Measurements from ENCODE around the gene CYP4F8.

The CYP4F8 gene

DNA sequence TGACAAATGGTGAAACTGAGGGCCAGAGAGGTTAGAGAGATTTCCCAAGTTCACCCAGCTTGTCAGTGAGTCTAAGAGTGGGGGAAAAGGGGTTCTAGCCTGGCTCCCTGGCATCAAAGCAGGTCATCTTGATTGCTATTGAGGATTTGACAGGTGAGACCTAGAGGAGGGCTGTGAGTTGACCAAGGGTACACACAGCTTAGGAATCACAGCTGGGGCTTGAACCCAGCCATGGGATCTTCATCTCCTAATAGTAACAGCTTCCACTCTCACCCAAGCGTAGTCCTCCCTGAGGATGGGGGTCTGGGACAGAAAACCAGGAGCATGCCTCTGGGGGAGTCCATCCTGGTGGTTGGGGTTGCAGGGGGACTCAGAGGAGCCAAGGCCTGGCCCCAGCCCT is 6.8 kb downstream of the CYP4F8 start:
- no peak overlapping the region for H3K4me3 ChIP-seq (ENCODE audit: low read depth, low read length)
- DNase-seq (ENCODE audit: low read depth), result no peak
- no peak for TF ChIP-seq POLR2A (IDR thresholded peaks at IDR 0.05; ENCODE audit: extremely low read depth, insufficient read length)
- TF ChIP-seq, protein P1, sequence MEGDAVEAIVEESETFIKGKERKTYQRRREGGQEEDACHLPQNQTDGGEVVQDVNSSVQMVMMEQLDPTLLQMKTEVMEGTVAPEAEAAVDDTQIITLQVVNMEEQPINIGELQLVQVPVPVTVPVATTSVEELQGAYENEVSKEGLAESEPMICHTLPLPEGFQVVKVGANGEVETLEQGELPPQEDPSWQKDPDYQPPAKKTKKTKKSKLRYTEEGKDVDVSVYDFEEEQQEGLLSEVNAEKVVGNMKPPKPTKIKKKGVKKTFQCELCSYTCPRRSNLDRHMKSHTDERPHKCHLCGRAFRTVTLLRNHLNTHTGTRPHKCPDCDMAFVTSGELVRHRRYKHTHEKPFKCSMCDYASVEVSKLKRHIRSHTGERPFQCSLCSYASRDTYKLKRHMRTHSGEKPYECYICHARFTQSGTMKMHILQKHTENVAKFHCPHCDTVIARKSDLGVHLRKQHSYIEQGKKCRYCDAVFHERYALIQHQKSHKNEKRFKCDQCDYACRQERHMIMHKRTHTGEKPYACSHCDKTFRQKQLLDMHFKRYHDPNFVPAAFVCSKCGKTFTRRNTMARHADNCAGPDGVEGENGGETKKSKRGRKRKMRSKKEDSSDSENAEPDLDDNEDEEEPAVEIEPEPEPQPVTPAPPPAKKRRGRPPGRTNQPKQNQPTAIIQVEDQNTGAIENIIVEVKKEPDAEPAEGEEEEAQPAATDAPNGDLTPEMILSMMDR (IDR thresholded peaks at IDR 0.05; ENCODE audit: low read depth, low read length), result no peak
- no peak for TF ChIP-seq MYC (IDR thresholded peaks at IDR 0.05; ENCODE audit: low read depth, low read length)
- TF ChIP-seq, protein P2, sequence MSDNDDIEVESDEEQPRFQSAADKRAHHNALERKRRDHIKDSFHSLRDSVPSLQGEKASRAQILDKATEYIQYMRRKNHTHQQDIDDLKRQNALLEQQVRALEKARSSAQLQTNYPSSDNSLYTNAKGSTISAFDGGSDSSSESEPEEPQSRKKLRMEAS (IDR thresholded peaks at IDR 0.05; ENCODE audit: low read depth, low read length), result no peak

DNA sequence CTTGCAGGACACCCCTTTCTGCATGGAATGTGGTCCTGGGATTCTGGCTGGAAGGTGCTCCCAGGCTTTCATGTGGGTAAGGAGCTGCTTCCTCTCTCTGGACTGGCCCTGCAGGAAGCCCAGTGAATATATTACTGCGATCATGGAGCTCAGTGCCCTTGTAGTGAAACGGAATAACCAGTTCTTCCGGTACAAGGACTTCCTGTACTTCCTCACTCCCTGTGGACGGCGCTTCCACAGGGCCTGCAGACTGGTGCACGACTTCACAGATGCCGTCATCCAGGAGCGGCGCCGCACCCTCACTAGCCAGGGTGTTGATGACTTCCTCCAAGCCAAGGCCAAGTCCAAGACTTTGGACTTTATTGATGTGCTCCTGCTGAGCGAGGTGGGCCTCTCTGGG is 8.0 kb downstream of the CYP4F8 start:
- TF ChIP-seq, protein P1 (IDR thresholded peaks at IDR 0.05; ENCODE audit: low read depth, low read length), result no peak
- TF ChIP-seq, protein P2 (IDR thresholded peaks at IDR 0.05; ENCODE audit: low read depth, low read length), result no peak
- TF ChIP-seq POLR2A (IDR thresholded peaks at IDR 0.05; ENCODE audit: extremely low read depth, insufficient read length), result no peak
- no peak for TF ChIP-seq MYC (IDR thresholded peaks at IDR 0.05; ENCODE audit: low read depth, low read length)
- DNase-seq (ENCODE audit: low read depth), result no peak
- H3K4me3 ChIP-seq (ENCODE audit: low read depth, low read length), result no peak overlapping the region

- H3K4me3 ChIP-seq (ENCODE audit: low read depth, low read length), result no peak overlapping the region
- DNase-seq (ENCODE audit: low read depth), result peak; percentile 48
- TF ChIP-seq POLR2A (IDR thresholded peaks at IDR 0.05; ENCODE audit: extremely low read depth, insufficient read length) (no peak), MYC (IDR thresholded peaks at IDR 0.05; ENCODE audit: low read depth, low read length) (no peak)
- TF ChIP-seq, protein P2 (IDR thresholded peaks at IDR 0.05; ENCODE audit: low read depth, low read length), result no peak
- TF ChIP-seq, protein P1 (IDR thresholded peaks at IDR 0.05; ENCODE audit: low read depth, low read length), result no peak
Observed at GRCh38 chr19:15623711-15624318, 8.8 kb downstream of the CYP4F8 start.

- TF ChIP-seq, protein P1 (IDR thresholded peaks at IDR 0.05; ENCODE audit: low read depth, low read length), result no peak
- TF ChIP-seq MYC (IDR thresholded peaks at IDR 0.05; ENCODE audit: low read depth, low read length) (no peak), POLR2A (IDR thresholded peaks at IDR 0.05; ENCODE audit: extremely low read depth, insufficient read length) (no peak)
- TF ChIP-seq, protein P2 (IDR thresholded peaks at IDR 0.05; ENCODE audit: low read depth, low read length), result no peak
- H3K4me3 ChIP-seq (ENCODE audit: low read depth, low read length), result no peak overlapping the region
- DNase-seq (ENCODE audit: low read depth), result no peak
Observed at GRCh38 chr19:15628236-15629002, 13.4 kb downstream of the CYP4F8 start.

GRCh38 chr19:15629003-15629880 is 14.2 kb downstream of the CYP4F8 start:
- no peak overlapping the region for H3K4me3 ChIP-seq (ENCODE audit: low read depth, low read length)
- no peak for TF ChIP-seq MYC (IDR thresholded peaks at IDR 0.05; ENCODE audit: low read depth, low read length)
- TF ChIP-seq, protein P1 (IDR thresholded peaks at IDR 0.05; ENCODE audit: low read depth, low read length), result peak; percentile 86
- DNase-seq (ENCODE audit: low read depth), result peak; percentile 76
